HG02970 (cell line): ENCODE data around the gene RMP24.

Experiments
- ATAC-seq: cut with Tn5 transposase; IDR thresholded peaks from one replicate; pipeline ENCODE4 v1.9.1; 2021; ENCODE audit warnings: mild to moderate bottlenecking, moderate library complexity, moderate number of reproducible peaks; ENCODE audit not compliant: unreplicated experiment, low FRiP score

Gene RMP24

GRCh38 chr18:35972197-35973000, at the start of gene RMP24:
Gene RMP24, plus strand, starts transcription at chr18:35972679.
- ATAC-seq, result peak; percentile 90

DNA sequence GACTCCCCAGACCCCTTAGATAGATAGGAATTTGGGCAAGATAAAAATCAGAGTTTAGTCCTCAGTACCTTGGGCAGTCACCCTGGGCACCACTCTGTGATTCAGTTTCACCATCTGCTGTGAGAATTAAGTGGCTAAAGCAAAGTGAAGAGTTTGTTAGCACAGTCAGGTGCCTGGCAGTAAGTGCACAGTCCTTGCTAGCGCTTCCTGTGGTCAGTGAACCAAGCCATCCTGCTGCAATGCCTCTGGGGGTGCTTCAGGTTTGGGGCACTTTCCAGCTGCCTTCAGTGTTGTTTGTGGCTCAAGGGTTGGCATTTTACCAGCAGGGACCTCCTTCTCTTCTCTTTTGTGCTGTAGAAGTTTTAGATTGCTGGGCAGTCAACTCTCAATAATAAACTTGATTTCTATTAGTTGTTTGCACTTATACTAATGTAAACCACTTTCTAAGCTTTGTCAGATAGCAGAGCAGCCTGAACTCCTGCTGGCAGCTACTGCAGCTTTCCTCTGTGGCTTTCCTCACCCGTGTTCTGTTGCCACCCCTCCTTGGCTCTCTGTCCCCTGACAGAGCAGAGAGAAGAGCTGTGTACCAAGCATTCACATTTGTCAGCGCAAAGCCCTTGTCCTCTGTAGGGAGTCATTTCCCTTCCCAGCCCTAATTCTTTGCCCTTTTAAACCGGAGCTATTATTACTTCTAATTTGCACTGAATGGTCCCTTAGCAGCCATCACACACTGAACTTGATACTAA, 48.4 kb upstream of the RMP24 start:
- ATAC-seq, result no peak

GRCh38 chr18:35926884-35927283, 45.6 kb upstream of the RMP24 start:
- no peak for ATAC-seq

- ATAC-seq, result no peak
These were observed 45.0 kb upstream of the RMP24 start for GRCh38 chr18:35927430-35927829.

- ATAC-seq, result no peak
These were observed 38.5 kb upstream of the RMP24 start for GRCh38 chr18:35933982-35934381.

DNA sequence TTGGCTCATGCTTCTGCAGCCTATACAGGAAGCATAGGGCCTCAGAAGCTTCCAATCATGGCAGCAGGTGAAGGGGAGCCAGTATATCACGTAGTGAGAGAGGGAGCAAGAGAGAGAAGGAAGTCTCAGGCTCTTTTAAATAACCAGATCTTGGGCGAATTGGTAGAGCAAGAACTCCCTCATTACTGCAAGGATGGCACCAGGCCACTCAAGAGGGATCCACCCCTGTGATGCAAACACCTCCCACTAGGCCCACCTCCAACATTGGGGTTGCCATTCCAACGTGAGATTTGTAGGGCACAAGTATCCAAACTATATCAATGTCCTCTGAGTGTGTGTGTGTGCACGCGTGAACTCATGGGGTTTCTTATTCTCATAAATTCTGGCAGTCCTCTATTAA, 37.6 kb upstream of the RMP24 start:
- no peak for ATAC-seq

- ATAC-seq, result no peak
These were observed 36.7 kb upstream of the RMP24 start for GRCh38 chr18:35935805-35936204.

- ATAC-seq, result no peak
These were observed 35.5 kb upstream of the RMP24 start for GRCh38 chr18:35936951-35937350.

GRCh38 chr18:35938158-35938557, 34.3 kb upstream of the RMP24 start:
- no peak for ATAC-seq

DNA sequence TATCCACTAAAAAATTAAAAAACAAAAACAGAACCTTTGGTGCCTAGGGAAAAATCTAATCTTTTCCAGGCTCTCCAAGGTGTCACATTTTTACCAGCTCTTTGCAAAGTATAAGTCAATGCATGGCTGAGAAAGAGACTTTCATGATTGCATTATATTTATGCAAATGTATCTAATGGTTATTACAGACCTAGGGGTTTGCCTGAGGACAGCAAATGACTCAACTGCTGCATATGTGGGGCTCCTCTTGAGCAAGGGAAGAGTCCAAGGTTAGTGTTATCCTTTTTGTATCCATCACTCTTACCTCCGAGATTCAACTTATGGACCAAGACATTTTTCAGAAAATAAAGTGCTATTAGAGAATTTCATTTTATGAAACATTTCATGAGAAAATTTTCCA, 33.9 kb upstream of the RMP24 start:
- no peak for ATAC-seq

DNA sequence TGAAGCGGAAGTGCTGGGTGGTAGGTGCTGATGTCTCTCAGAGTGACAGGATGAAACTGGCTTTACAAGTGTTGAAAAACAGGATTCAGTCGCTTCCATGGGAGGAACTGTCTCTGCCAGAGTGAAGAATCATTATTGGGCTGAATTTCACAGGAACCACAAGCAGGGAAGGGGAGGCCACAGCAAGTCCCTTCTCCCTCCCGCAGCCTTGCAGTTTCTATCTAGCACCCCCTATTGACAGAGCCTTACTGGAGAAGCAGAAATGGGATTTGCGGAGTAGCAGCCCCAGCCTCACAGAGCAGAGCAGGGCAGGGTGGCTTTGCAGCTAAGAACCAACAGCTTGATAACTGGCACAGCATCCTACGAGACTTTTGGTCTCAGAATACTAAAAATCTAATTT, 33.3 kb upstream of the RMP24 start:
- ATAC-seq, result no peak

- ATAC-seq, result no peak
These were observed 31.2 kb upstream of the RMP24 start for GRCh38 chr18:35941299-35941698.

DNA sequence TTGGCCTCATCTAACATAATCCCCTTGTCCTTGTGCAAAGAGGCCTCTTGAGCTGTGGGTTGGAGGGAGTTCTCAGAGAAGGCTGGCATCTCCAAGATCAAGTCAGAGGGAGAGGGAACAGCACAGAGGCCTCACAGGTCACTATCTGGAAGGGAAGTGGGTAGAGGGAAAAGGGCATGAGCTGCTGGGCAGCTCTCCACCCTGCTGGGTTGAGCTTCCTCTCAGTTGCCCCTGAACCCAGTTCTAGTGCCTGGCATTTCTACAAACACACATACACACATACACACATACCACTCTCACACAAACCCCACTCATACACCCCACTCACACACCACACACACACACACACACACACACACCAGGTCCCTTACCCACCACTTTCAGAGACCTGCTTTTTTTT, 30.3 kb upstream of the RMP24 start:
- ATAC-seq, result no peak

DNA sequence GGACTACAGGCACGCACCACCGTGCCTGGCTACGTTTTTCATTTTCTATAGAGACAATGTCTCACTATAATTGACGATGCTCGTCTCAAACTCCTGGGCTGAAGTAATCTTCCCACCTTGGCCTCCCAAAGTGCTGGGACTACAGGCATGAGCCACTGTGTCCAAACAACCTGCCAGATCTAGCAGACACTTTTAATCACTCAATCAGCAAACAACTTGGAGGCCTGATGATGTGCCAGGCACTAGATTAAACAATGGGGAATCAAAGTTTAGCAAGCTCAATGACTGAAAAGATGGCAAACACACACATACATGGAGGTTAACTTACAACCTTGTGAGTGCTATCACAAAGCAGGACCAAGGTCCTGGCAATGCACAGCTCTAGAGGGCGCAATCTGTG, 29.8 kb upstream of the RMP24 start:
- no peak for ATAC-seq

GRCh38 chr18:35948080-35948479, 24.4 kb upstream of the RMP24 start:
- no peak for ATAC-seq

DNA sequence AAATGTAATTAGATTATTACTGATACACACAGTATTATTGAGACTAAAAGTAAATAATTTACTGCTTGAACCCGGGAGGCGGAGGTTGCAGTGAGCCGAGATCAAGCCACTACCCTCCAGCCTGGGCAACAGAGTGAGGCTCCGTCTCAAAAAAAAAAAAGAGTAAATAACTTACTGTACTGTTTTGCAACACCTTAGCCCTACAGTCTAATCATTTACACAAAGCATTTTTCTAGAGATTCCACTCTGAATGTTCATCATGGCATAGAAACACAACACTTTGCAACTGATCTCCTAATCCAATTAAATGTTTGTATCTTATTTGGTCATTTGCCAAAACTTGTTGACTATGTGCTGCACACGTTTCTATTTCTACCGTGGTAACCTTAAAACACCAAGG, 23.4 kb upstream of the RMP24 start:
- ATAC-seq, result no peak

DNA sequence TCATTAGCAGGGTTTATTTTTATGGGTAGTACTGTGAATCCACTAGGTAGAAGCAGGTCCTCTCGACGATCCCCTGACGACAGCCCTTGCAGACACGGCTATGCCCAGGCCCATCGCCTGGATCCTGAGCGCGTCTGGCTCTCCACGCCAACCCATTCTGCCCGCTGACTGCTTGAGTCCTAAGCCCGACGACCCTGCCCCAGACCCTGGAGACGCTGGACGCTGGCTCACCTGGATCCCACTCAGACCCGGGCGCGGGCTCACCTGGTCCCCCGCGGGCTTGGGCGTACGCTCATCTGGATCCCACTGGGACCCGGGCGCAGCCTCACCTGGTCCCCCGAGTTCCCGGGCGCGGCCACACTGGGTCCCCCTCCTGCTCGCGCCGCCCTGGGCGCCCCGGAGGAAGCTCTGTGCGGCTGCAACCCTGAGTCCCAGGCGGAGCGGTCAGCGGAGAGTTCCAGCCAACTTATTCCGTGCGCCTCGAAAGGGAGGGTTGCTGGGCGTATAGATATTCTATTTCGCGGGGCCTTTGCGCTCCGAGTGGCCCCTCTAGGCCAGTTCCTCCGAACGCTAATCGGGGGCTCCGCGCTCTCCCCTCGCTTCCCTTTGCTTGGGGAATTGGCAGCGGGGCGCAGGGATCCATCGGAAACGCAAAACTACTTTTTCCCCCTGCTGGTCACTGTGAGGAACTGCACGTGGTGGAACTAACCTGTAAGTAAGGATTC, 22.4 kb upstream of the RMP24 start:
- no peak for ATAC-seq

GRCh38 chr18:35950628-35950982, 21.9 kb upstream of the RMP24 start:
- no peak for ATAC-seq

DNA sequence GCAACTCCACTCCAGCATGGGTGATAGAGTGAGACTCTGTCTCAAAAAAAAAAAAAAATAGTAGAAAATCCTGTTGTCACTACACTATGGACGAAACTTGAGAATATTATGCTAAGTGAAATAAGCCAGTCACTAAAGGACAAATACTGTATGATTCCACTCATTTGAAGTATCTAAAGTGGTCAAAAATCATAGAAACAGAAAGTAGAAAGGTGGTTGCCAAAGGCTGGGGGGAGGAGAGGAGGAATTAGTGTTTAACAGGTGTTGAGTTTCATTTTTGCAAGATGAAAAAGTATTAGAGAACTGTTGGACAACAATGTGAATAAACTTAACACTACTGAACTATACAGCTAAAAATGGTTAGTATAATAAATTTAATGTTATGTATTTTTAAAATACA, 18.8 kb upstream of the RMP24 start:
- no peak for ATAC-seq

DNA sequence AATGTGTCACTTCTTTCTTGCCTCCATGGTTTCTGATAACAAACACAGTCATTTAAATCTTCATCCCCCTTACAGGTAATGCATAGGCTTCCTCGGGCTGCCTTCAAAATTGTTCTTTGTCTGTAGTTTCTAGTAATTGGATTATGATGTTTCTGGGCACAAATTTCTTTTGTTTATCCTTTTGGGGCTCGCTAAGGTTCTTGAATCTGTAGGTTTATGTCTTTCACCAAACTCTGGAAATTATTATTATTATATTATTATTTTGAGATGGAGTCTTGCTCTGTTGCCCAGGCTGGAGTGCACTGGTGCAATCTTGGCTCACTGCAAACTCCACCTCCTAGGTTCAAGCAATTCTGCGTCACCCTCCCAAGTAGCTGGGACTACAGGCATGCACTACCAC, 16.3 kb upstream of the RMP24 start:
- ATAC-seq, result no peak

GRCh38 chr18:35962320-35962719, 10.2 kb upstream of the RMP24 start:
- no peak for ATAC-seq
